Measurements from ENCODE around the gene RNASEL.

The RNASEL gene

GRCh38 chr1:182617734-182618351, 28.8 kb upstream of the RNASEL start:
- DNase-seq = no peak

GRCh38 chr1:182617014-182617429, 28.0 kb upstream of the RNASEL start:
- no peak for DNase-seq

- peak; percentile 88 for DNase-seq
Observed at GRCh38 chr1:182616130-182617013, 27.3 kb upstream of the RNASEL start.

- peak; percentile 68 for DNase-seq
Observed at GRCh38 chr1:182615468-182616129, 26.5 kb upstream of the RNASEL start.

GRCh38 chr1:182614796-182615454, 25.9 kb upstream of the RNASEL start:
- peak; percentile 68 for DNase-seq

- DNase-seq = no peak
Observed at GRCh38 chr1:182611787-182612186, 22.7 kb upstream of the RNASEL start.

- DNase-seq = no peak
Observed at GRCh38 chr1:182611326-182611725, 22.3 kb upstream of the RNASEL start.

- no peak for DNase-seq
Observed at GRCh38 chr1:182610606-182611194, 21.6 kb upstream of the RNASEL start.

GRCh38 chr1:182608845-182609610, 20.0 kb upstream of the RNASEL start:
- DNase-seq = no peak

GRCh38 chr1:182608236-182608635, 19.2 kb upstream of the RNASEL start:
- DNase-seq = no peak

GRCh38 chr1:182607566-182607965, 18.5 kb upstream of the RNASEL start:
- no peak for DNase-seq

GRCh38 chr1:182604175-182605164, 15.4 kb upstream of the RNASEL start, which contains the start of gene RGS16:
RGS16 (minus strand) TSS chr1:182604389; CDS start chr1:182604259, 130 bp downstream.
- DNase-seq = peak; percentile 97

- peak; percentile 44 for DNase-seq
Observed at GRCh38 chr1:182603646-182604174, 14.7 kb upstream of the RNASEL start.

GRCh38 chr1:182602935-182603645, 14.0 kb upstream of the RNASEL start:
- no peak for DNase-seq

- DNase-seq = no peak
Observed at GRCh38 chr1:182601913-182602312, 12.9 kb upstream of the RNASEL start.

- peak; percentile 73 for DNase-seq
Observed at GRCh38 chr1:182601416-182601786, 12.3 kb upstream of the RNASEL start.

- DNase-seq = no peak
Observed at GRCh38 chr1:182600745-182601415, 11.8 kb upstream of the RNASEL start.

- DNase-seq = no peak
Observed at GRCh38 chr1:182600036-182600713, 11.1 kb upstream of the RNASEL start.

All from activated CD4-positive, alpha-beta T cell treated with anti-CD3 and anti-CD28 coated beads for 48 hours (primary cell).